Fibroblast of the aortic adventitia (primary cell): ENCODE measurements around the gene KMT5C. TPM values are rescaled to one million over a fixed set of nuclear protein-coding genes. Genes with fewer than 3 reads are reported as not detected.

Source experiments
- DNase-seq: peaks from one replicate; pipeline ENCODE4 v3.0.0-alpha.2; 2010; ENCODE audit warnings: low read depth
- H3K4me3 ChIP-seq: 2 replicates; pipeline ENCODE4 v1.5.1; 2011; ENCODE audit warnings: low read depth, mild to moderate bottlenecking, control low read depth, low read length, moderate library complexity
- CTCF ChIP-seq: IDR thresholded peaks from 2 replicates; pipeline ENCODE4 v1.5.1; 2011; ENCODE audit warnings: mild to moderate bottlenecking, low read length, control low read depth, inconsistent platforms; ENCODE audit not compliant: insufficient read depth
- total RNA-seq: library from RNA; depleted of rRNA; stranded (reverse); fragments of >200 nt; gene quantifications from 2 replicates; pipeline ENCODE4 v1.2.3, GENCODE V29; 2012; ENCODE audit warnings: low replicate concordance

KMT5C gene
- total RNA-seq, 1 donor, result 6.7 TPM

DNA sequence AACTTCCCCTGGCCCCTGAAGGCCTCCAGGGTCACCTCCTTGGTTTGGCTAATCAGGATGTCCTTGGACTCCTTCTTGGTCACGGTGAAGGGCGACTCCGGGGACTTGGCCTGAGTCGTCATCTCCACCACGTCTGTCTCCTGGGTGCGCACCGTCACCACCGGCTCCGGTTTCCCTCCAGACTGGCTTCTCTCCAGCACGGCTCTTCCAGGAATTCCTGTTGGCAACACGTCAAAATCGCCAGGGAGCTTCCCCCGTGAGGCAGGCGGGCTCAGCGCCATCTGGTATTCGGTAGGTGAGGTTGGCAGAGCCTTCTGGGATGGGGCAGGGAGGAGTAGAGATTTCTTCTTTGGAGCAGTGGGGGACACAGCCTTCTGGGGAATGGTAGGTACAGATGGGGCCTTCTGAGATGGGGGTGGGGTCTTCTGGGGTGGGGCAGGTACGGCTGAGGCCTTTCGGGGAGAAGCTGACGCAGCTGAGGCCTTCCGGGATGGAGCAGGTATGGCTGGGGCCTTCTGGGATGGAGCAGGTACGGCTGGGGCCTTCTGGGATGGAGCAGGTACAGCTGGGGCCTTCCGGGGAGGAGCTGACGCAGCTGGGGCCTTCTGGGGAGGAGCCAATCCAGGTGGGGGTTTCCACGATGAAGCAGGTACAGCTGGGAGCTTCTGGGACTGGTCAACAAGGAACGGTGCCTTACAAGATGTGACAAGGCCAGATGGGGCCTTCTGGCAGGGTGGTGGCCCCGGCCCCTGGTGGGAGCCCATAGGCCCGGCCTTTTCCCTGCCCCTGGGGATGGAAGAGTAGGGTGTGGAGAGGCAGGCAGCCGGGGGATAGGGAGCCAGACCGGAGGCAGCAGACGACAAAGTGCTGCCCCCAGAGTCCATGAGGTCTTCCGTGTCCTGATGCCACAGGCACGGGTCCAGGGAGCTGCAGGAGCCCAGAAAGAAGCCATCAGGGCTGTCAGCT is 19.6 kb downstream of the KMT5C start:
- no peak for TF ChIP-seq CTCF
- no peak overlapping the region for H3K4me3 ChIP-seq
- DNase-seq, result no peak

- no peak for DNase-seq
- H3K4me3 ChIP-seq, result no peak overlapping the region
- TF ChIP-seq CTCF, result no peak
Measured at GRCh38 chr19:55360902-55361301, 21.2 kb downstream of the KMT5C start.

DNA sequence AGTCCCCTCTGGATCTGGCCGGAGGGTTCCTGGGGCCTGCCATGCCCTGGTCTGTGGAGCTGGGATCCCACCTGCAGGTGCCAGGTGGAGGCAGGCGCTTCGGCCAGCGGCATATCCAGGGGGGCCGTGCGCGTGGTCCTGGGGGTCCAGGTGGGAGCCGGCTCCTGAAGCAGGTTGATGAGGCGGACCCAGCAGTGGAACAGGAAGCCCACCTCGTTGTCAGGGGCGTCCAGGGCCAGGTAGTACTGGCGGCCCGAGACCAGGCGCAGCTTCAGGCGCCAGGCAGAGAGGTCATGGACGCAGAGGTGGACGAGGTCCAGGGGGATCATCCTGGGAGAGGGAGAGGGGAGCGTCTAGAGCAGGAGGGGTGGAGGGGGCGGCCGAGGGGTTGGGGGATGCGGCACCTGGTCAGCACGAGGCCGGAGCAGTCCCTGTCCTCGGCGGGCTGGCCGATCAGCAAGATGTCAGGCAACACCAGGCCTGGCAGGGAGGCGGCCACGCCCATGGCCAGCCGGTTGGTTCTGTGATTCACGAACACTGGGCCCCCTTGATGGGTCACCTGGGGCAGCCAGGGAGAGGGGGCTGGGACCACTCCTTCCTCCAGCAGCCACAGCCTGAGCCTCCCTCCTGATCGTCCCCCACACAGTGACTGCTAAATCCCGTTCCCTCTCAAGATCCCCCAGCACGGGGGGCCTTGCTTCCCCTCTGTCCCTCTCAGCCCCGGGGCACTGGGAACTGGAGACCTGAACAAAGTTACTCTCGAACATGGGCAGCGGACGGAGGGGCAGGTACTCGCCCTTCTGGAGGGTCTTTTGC is 22.7 kb downstream of the KMT5C start:
- no peak for TF ChIP-seq CTCF

GRCh38 chr19:55362990-55363716 is 23.5 kb downstream of the KMT5C start, which contains the start of gene GARIN5B:
Gene GARIN5B (minus strand): TSS chr19:55363260. CDS start chr19:55363066, 194 bp downstream.
- DNase-seq, result no peak
- TF ChIP-seq CTCF, result no peak
- no peak within 1 kb of the TSS for H3K4me3 ChIP-seq

More for the DNA sequence above, 22.7 kb downstream of the KMT5C start:
- H3K4me3 ChIP-seq, result no peak overlapping the region
- DNase-seq, result no peak

DNA sequence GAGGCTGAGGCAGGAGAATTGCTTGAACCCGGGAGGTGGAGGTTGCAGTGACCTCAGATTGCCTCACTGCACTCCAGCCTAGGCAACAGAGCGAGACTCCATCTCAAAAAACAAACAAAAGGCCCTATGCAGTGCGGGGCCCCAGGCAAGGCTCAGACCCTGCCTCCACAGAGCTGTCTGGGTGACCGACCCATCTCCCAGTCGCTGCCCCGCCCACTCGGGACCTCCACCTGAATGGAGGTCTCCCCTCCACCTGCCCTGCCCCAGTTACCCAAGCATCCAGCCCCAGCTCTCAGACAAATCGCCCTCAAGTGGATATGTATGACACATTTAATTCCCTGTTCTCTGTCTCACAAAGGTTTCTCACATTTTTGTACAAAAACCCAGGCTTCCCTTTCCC is 25.6 kb downstream of the KMT5C start:
- no peak for DNase-seq
- no peak overlapping the region for H3K4me3 ChIP-seq
- no peak for TF ChIP-seq CTCF

DNA sequence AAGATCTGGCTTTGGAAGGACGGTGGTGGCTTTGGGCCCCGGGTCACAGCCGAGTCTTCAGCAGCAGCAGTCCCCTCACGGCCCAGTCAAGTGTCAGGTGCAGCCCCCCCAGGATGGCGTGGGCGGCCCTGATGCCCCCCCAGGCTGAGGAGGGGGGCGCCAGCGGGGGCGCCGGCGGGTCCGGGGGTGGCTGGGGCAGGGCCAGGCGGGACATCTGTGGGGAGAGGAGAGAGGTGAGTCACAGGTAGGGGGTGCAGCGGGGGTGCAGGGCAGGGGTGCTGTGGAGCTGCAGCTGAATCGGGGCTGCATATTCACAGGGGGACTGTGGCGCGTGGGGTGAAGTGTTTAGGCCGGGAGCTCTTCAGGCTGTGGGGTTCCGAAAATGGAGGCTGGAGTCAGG is 26.3 kb downstream of the KMT5C start:
- no peak overlapping the region for H3K4me3 ChIP-seq
- no peak for DNase-seq
- TF ChIP-seq CTCF, result no peak
